Endometrial microvascular endothelial cells (primary cell): Measurements from ENCODE around the gene NOTCH2. TPM values are rescaled to one million over a fixed set of nuclear protein-coding genes. Genes with fewer than 3 reads are reported as not detected.

Source experiments
- in situ Hi-C: cut with HindIII; loops from 2 replicates; pipeline ENCODE4 v1.10.0; 2017; ENCODE audit warnings: low sequenced_read_pairs, low pct_unique_long_range_greater_than_20kb; ENCODE audit errors: inconsistent ontology term
- total RNA-seq: library from RNA; depleted of rRNA; stranded (reverse); fragments of >200 nt; gene quantifications from one replicate; pipeline ENCODE4 v1.2.3, GENCODE V29; 2015; ENCODE audit errors: inconsistent ontology term

Gene NOTCH2
- total RNA-seq, 1 donor from 2014 or later, result 7.9 TPM

DNA sequence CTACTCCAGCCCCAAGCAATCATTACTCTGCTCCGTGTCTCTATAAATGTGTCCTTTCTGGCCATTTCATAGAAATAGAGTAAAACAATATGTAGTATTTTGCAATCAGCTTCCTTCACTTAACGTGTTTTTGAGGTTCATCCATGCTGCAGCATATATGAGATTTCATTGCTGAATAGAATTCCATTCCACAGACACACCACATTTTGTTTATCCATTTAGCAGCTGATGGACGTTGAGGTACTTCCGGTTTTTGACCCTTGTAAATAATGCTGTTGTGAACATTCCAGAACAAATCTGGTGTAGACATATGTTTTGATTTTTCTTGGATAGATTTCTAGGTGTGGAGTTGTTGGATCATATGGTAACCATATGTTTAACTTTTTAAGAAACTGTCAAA, 203.8 kb downstream of the NOTCH2 start:
- in situ Hi-C loops, result no loop called here

DNA sequence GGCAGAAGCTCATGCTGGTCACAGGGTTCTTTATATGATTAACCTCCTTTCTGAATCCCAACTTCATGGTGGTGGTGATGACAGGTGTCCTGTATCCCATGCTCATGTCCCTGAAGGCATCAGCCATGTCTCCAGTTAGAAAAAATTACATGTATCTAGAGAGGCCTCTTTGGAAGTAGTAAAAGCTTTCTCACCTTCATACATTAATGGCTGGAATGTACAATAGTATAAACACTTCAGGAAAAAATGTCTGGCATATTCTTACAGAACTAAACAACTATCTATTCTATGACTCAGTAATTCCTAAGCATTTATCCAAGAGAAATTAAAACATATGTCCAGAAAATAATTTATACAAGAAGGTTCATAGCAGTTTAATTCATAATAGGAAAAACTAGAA, 207.2 kb downstream of the NOTCH2 start:
- in situ Hi-C loops, result no loop called here

Other genes with a start within 250 kb of the NOTCH2 start
- not detected for gene ADAM30, start 173.1 kb downstream of the NOTCH2 start, total RNA-seq
- gene SEC22B, start 106.9 kb upstream of the NOTCH2 start, total RNA-seq, result 26.3 TPM